Type B pancreatic cell (in vitro differentiated cells): Measurements from ENCODE around the gene UNC119. TPM values are rescaled to one million over a fixed set of nuclear protein-coding genes. Genes with fewer than 3 reads are reported as not detected.

Source experiments
- DNase-seq: peaks from one replicate; pipeline ENCODE4 v3.0.0; 2021; ENCODE audit warnings: mixed read lengths; ENCODE audit not compliant: unreplicated experiment; ENCODE audit errors: extremely low spot score
- H3K27ac Mint-ChIP-seq: 2 replicates; pipeline ENCODE4 v1.8.0; 2021; ENCODE audit warnings: mild to moderate bottlenecking, mixed read lengths
- H3K27me3 Mint-ChIP-seq: 2 replicates; pipeline ENCODE4 v1.8.0; 2021; ENCODE audit warnings: mixed read lengths
- H3K36me3 Mint-ChIP-seq: 2 replicates; pipeline ENCODE4 v1.8.0; 2021; ENCODE audit warnings: mixed read lengths
- H3K4me1 Mint-ChIP-seq: one replicate; pipeline ENCODE4 v1.8.0; 2021; ENCODE audit warnings: mixed read lengths; ENCODE audit not compliant: unreplicated experiment
- H3K4me3 Mint-ChIP-seq: 2 replicates; pipeline ENCODE4 v1.8.0; 2021; ENCODE audit warnings: mild to moderate bottlenecking, mixed read lengths
- H3K9me3 Mint-ChIP-seq: 2 replicates; pipeline ENCODE4 v1.8.0; 2021; ENCODE audit warnings: mixed read lengths
- CTCF ChIP-seq: fragments of 200-600 bp; sonication (generic); conservative IDR thresholded peaks from 2 replicates; pipeline ENCODE4 v1.5.0; 2021; ENCODE audit warnings: antibody characterized with exemption, mild to moderate bottlenecking
- total RNA-seq: library from RNA; stranded (reverse); gene quantifications from 2 replicates; pipeline ENCODE4 v1.2.1, GENCODE V29; 2021; ENCODE audit warnings: low replicate concordance

Gene UNC119
- total RNA-seq, 1 donor from 2014 or later, result 52.2 TPM

GRCh38 chr17:28597606-28598383, 45.4 kb upstream of the UNC119 start:
- H3K9me3 Mint-ChIP-seq, result no peaks in the 10 kb centered on the region
- H3K27ac Mint-ChIP-seq, result peak overlapping the region; percentile 92
- no peak for TF ChIP-seq CTCF
- H3K4me3 Mint-ChIP-seq, result peak overlapping the region; percentile 97
- H3K27me3 Mint-ChIP-seq, result no peaks in the 10 kb centered on the region
- H3K4me1 Mint-ChIP-seq, result peaks cover 24% of the 10 kb centered on the region
- DNase-seq, result no peak
- H3K36me3 Mint-ChIP-seq, result no peaks in the 10 kb centered on the region

GRCh38 chr17:28592260-28592659, 39.8 kb upstream of the UNC119 start:
- Mint-ChIP-seq H3K9me3 (no peaks in the 10 kb centered on the region), H3K27me3 (no peaks in the 10 kb centered on the region), H3K4me1 (no peaks in the 10 kb centered on the region), H3K36me3 (peaks cover 9% of the 10 kb centered on the region), H3K27ac (no peak overlapping the region), H3K4me3 (no peak overlapping the region)
- DNase-seq, result no peak
- TF ChIP-seq CTCF, result no peak

GRCh38 chr17:28585851-28586250, 33.4 kb upstream of the UNC119 start:
- DNase-seq, result no peak
- Mint-ChIP-seq H3K9me3 (no peaks in the 10 kb centered on the region), H3K27ac (no peak overlapping the region), H3K36me3 (peaks cover 10% of the 10 kb centered on the region), H3K4me1 (no peaks in the 10 kb centered on the region), H3K4me3 (no peak overlapping the region), H3K27me3 (no peaks in the 10 kb centered on the region)
- no peak for TF ChIP-seq CTCF

- no peak for DNase-seq
- Mint-ChIP-seq H3K4me3 (no peak overlapping the region), H3K36me3 (peaks cover 10% of the 10 kb centered on the region), H3K9me3 (no peaks in the 10 kb centered on the region), H3K27ac (no peak overlapping the region), H3K27me3 (no peaks in the 10 kb centered on the region), H3K4me1 (no peaks in the 10 kb centered on the region)
- TF ChIP-seq CTCF, result no peak
Observed at GRCh38 chr17:28584434-28584833, 32.0 kb upstream of the UNC119 start.

- H3K4me3 Mint-ChIP-seq, result no peak overlapping the region
- no peak for TF ChIP-seq CTCF
- peaks cover 5% of the 10 kb centered on the region for H3K36me3 Mint-ChIP-seq
- no peak for DNase-seq
- H3K27ac Mint-ChIP-seq, result no peak overlapping the region
- no peaks in the 10 kb centered on the region for H3K4me1 Mint-ChIP-seq
- no peaks in the 10 kb centered on the region for H3K9me3 Mint-ChIP-seq
- H3K27me3 Mint-ChIP-seq, result no peaks in the 10 kb centered on the region
Observed at GRCh38 chr17:28582513-28582912, 30.1 kb upstream of the UNC119 start.
